Ishikawa (cell line): Measurements from ENCODE around the gene PITPNC1.

ENCODE experiments used
- CEBPB ChIP-seq: IDR thresholded peaks from 2 replicates; pipeline ENCODE4 v1.6.1; 2012
- CREB1 ChIP-seq: IDR thresholded peaks from 2 replicates; pipeline ENCODE4 v1.6.1; 2012; ENCODE audit warnings: low read depth
- EGR1 ChIP-seq: IDR thresholded peaks from 2 replicates; pipeline ENCODE4 v1.6.1; 2012
- EP300 ChIP-seq: IDR thresholded peaks from 2 replicates; pipeline ENCODE4 v1.6.1; 2012; ENCODE audit warnings: borderline replicate concordance
- FOXM1 ChIP-seq: IDR thresholded peaks from 2 replicates; pipeline ENCODE4 v1.6.1; 2012; ENCODE audit warnings: low read depth, borderline replicate concordance
- NFIC ChIP-seq: IDR thresholded peaks from 2 replicates; pipeline ENCODE4 v1.6.1; 2012
- RAD21 ChIP-seq: IDR thresholded peaks from 2 replicates; pipeline ENCODE4 v1.6.1; 2012; ENCODE audit warnings: low read depth
- REST ChIP-seq: IDR thresholded peaks from 2 replicates; pipeline ENCODE4 v1.6.1; 2012; ENCODE audit warnings: low read depth, mild to moderate bottlenecking
- TAF1 ChIP-seq: IDR thresholded peaks from 2 replicates; pipeline ENCODE4 v1.6.1; 2012; ENCODE audit warnings: low read depth, mild to moderate bottlenecking
- TCF12 ChIP-seq: IDR thresholded peaks from 2 replicates; pipeline ENCODE4 v1.6.1; 2012; ENCODE audit warnings: low read depth
- TEAD4 ChIP-seq: IDR thresholded peaks from 2 replicates; pipeline ENCODE4 v1.6.1; 2012
- YY1 ChIP-seq: IDR thresholded peaks from 2 replicates; pipeline ENCODE4 v1.6.1; 2012; ENCODE audit warnings: low read depth
- ZBTB7A ChIP-seq: IDR thresholded peaks from 2 replicates; pipeline ENCODE4 v1.6.1; 2012; ENCODE audit warnings: low read depth
- TF ChIP-seq, protein P1 (sequence below): IDR thresholded peaks from 2 replicates; pipeline ENCODE4 v1.6.1; 2012
- TF ChIP-seq, protein P2 (sequence below): IDR thresholded peaks from 2 replicates; pipeline ENCODE4 v1.6.1; 2012

PITPNC1 gene

DNA sequence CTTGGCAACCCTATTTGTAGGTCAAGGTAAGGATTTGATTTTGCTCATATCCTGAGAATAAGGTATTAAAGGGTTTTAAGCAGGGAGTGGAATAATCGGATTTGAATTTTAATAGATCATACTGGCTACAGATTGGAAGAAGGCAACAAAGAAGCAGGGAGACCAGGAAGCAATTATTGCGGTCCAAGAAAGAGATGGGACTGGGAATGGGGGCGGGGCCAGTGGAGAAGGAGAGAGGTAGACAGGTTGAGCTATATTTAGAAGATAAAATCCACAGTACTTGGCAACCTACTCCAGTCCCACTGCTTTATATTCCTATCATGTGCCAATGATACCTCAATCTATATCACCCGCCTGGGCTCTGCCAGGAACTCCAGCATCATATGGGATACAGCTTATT, 334.8 kb downstream of the PITPNC1 start:
- no peak for TF ChIP-seq RAD21
- TF ChIP-seq EGR1: no peak
- no peak for TF ChIP-seq FOXM1
- no peak for TF ChIP-seq TCF12
- no peak for TF ChIP-seq EP300
- TF ChIP-seq, protein P1, sequence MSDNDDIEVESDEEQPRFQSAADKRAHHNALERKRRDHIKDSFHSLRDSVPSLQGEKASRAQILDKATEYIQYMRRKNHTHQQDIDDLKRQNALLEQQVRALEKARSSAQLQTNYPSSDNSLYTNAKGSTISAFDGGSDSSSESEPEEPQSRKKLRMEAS: no peak
- TF ChIP-seq CEBPB: no peak
- TF ChIP-seq, protein P2, sequence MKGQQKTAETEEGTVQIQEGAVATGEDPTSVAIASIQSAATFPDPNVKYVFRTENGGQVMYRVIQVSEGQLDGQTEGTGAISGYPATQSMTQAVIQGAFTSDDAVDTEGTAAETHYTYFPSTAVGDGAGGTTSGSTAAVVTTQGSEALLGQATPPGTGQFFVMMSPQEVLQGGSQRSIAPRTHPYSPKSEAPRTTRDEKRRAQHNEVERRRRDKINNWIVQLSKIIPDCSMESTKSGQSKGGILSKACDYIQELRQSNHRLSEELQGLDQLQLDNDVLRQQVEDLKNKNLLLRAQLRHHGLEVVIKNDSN: no peak
- no peak for TF ChIP-seq ZBTB7A
- TF ChIP-seq CREB1: no peak
- TF ChIP-seq YY1: no peak
- TF ChIP-seq TEAD4: no peak
- TF ChIP-seq TAF1: no peak
- TF ChIP-seq NFIC: no peak
- TF ChIP-seq REST: no peak

- TF ChIP-seq CREB1 (no peak), REST (no peak), RAD21 (no peak), FOXM1 (no peak), YY1 (no peak), CEBPB (no peak), NFIC (no peak)
- TF ChIP-seq, protein P1: no peak
These were observed 335.3 kb downstream of the PITPNC1 start for GRCh38 chr17:67712375-67712774.

GRCh38 chr17:67713169-67713568, 336.1 kb downstream of the PITPNC1 start:
- no peak for TF ChIP-seq YY1
- TF ChIP-seq CREB1: no peak
- TF ChIP-seq, protein P2: no peak

DNA sequence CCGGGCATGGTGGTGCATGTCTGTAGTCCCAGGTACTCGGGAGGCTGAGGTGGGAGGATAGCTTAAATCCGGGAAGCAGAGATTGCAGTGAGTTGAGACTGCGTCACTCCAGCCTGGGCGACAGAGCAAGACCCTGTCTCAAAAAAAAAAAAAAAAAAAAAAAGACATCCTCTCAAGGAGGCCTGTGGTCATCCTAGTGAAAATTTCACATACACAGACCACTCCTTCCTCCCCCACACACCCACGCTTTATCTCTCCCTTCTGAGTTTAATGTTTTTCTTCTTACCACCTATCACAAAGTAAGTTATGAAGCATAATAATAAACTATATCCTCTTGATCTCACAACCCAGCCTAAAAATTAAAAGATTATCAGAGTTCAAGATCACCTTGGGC, 339.3 kb downstream of the PITPNC1 start:
- TF ChIP-seq TEAD4 (no peak), EGR1 (no peak), EP300 (no peak), TCF12 (no peak), TAF1 (no peak), REST (no peak)
- TF ChIP-seq, protein P1: no peak

DNA sequence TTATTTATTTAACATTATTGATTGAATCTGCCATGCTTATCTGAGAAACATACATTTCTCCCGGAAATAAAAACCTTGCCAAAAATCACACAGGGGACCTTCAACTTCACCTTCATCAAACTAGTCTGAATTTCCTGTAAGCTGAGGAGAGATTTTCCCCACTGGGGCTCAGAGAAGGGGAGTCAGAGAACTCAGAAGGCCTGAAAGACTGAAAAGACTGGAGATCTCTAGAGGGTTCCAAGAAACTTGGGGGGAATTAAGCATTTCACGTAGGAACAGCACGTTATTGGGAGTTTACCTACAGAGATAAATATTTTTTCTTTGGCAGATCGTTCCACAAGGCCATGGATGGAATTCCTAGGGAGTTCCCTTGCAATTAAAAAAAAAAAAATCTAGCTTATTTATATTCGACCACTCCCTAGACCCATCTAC, 340.1 kb downstream of the PITPNC1 start:
- TF ChIP-seq FOXM1 (no peak), RAD21 (no peak), TEAD4 (no peak), TAF1 (no peak), CREB1 (no peak), TCF12 (no peak), YY1 (no peak)
- TF ChIP-seq, protein P2: no peak
